Measurements from ENCODE around the gene NHLRC2. TPM values are rescaled to one million over a fixed set of nuclear protein-coding genes. Genes with fewer than 3 reads are reported as not detected.

Gene NHLRC2
- total and polyA plus RNA-seq, 2 donors (not counting 3 experiments of a cell fraction or from before 2014, with no cell fraction given) = 5.2 to 28.2 TPM

DNA sequence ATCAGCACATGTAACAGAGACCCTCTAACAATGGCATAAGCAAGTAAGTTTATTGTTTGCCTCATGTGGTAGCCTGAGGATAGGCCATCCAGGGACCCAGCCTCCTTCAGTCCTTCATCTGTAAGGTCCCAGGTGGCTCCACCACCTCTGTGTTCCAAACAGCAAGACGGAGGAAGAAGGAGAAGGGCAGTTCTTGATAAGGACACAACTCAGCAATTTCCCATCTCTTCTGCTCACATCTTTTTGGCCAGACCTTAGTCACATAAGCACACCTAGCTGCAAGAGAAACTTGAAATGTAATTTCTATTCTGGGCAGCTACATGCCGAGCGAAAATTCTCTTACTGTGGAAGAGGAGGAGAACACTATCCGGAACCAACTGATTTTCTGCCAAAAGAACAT is 34.5 kb upstream of the NHLRC2 start:
- no peaks in the 10 kb centered on the region for H3K27me3 ChIP-seq (ENCODE audit: control insufficient read depth in 2 of 2, insufficient read depth in 2 of 2, low read length in 2 of 2)
- BruUV-seq (replicated peaks) = no TSS peak
- ChIA-PET POLR2A (no interaction called here), CTCF (no interaction called here)
- H3K4me2 ChIP-seq (ENCODE audit: insufficient read depth, low read length) = no peak overlapping the region
- H3K4me1 ChIP-seq (ENCODE audit: control insufficient read depth, extremely low read depth, insufficient read depth, low read length) = no peaks in the 10 kb centered on the region
- intact Hi-C loops (cut with micrococcal nuclease) (no loop called here), dilution Hi-C loops (cut with MboI; ENCODE audit: extremely low pct_ligation_motif_present, low sequenced_read_pairs) (no loop called here)
- no peak overlapping the region for H2AFZ ChIP-seq (ENCODE audit: low read depth, low read length)
- H4K20me1 ChIP-seq (replicated peaks; ENCODE audit: control insufficient read depth, extremely low read depth, insufficient read depth, low read length) = no peaks in the 10 kb centered on the region
- no peak for TF ChIP-seq JUN (IDR thresholded peaks at IDR 0.05; ENCODE audit: borderline replicate concordance, insufficient read depth, insufficient read length, low read depth)
- no peak for TF ChIP-seq EZH2 (IDR thresholded peaks at IDR 0.05; ENCODE audit: borderline replicate concordance, low read depth, low read length, severe bottlenecking)
- TF ChIP-seq POLR2A (IDR thresholded peaks at IDR 0.05; ENCODE audit: low read depth, low read length) = no peak
- TF ChIP-seq MYC (IDR thresholded peaks at IDR 0.05; ENCODE audit: low read depth, low read length) = no peak
- no peak for TF ChIP-seq GATA2 (IDR thresholded peaks at IDR 0.05; ENCODE audit: insufficient read depth, insufficient read length, low read depth, low read length)
- no peak for TF ChIP-seq FOS (IDR thresholded peaks at IDR 0.05; ENCODE audit: borderline replicate concordance, insufficient read depth, low read length)
- TF ChIP-seq MAX (IDR thresholded peaks at IDR 0.05; ENCODE audit: insufficient read depth, insufficient read length) = no peak
- TF ChIP-seq, protein P1, sequence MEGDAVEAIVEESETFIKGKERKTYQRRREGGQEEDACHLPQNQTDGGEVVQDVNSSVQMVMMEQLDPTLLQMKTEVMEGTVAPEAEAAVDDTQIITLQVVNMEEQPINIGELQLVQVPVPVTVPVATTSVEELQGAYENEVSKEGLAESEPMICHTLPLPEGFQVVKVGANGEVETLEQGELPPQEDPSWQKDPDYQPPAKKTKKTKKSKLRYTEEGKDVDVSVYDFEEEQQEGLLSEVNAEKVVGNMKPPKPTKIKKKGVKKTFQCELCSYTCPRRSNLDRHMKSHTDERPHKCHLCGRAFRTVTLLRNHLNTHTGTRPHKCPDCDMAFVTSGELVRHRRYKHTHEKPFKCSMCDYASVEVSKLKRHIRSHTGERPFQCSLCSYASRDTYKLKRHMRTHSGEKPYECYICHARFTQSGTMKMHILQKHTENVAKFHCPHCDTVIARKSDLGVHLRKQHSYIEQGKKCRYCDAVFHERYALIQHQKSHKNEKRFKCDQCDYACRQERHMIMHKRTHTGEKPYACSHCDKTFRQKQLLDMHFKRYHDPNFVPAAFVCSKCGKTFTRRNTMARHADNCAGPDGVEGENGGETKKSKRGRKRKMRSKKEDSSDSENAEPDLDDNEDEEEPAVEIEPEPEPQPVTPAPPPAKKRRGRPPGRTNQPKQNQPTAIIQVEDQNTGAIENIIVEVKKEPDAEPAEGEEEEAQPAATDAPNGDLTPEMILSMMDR (IDR thresholded peaks at IDR 0.05; ENCODE audit: extremely low read depth in 1 of 2, insufficient read depth in 1 of 2, low read depth in 1 of 2, low read length in 2 of 2) = no peak
- TF ChIP-seq POLR2AphosphoS5 (IDR thresholded peaks at IDR 0.05; ENCODE audit: insufficient read depth, low read depth, low read length) = no peak
- H3K27ac ChIP-seq (ENCODE audit: insufficient read depth, low read depth, low read length) = no peak overlapping the region
- H3K9me3 ChIP-seq (replicated peaks; ENCODE audit: control insufficient read depth, insufficient read depth, low read length) = no peaks in the 10 kb centered on the region
- H3K9ac ChIP-seq (replicated peaks; ENCODE audit: extremely low read depth, insufficient read depth, low read length) = no peak overlapping the region
- FAIRE-seq (no peak), DNase-seq (ENCODE audit: low read depth, low spot score) (no peak)
- no peaks in the 10 kb centered on the region for H3K36me3 ChIP-seq (ENCODE audit: control insufficient read depth in 2 of 2, extremely low read depth in 1 of 2, insufficient read depth in 2 of 2, low read length in 2 of 2)
- H3K9me1 ChIP-seq (replicated peaks; ENCODE audit: control insufficient read depth, extremely low read depth, insufficient read depth, low read length) = no peaks in the 10 kb centered on the region
- H3K79me2 ChIP-seq (ENCODE audit: control insufficient read depth, insufficient read depth, low read length) = no peaks in the 10 kb centered on the region
- H3K4me3 ChIP-seq (replicated peaks in 1 of 3; ENCODE audit: insufficient read depth in 1 of 3, low read depth in 1 of 3, low read length in 3 of 3) = no peak overlapping the region

All from endothelial cell of umbilical vein (primary cell).